GM18519 (cell line): ENCODE data around the gene TMEM198.

Experiments
- ATAC-seq: cut with Tn5 transposase; IDR thresholded peaks from one replicate; pipeline ENCODE4 v1.9.1; 2021; ENCODE audit warnings: mild to moderate bottlenecking, moderate library complexity; ENCODE audit not compliant: unreplicated experiment, low FRiP score

Gene TMEM198

DNA sequence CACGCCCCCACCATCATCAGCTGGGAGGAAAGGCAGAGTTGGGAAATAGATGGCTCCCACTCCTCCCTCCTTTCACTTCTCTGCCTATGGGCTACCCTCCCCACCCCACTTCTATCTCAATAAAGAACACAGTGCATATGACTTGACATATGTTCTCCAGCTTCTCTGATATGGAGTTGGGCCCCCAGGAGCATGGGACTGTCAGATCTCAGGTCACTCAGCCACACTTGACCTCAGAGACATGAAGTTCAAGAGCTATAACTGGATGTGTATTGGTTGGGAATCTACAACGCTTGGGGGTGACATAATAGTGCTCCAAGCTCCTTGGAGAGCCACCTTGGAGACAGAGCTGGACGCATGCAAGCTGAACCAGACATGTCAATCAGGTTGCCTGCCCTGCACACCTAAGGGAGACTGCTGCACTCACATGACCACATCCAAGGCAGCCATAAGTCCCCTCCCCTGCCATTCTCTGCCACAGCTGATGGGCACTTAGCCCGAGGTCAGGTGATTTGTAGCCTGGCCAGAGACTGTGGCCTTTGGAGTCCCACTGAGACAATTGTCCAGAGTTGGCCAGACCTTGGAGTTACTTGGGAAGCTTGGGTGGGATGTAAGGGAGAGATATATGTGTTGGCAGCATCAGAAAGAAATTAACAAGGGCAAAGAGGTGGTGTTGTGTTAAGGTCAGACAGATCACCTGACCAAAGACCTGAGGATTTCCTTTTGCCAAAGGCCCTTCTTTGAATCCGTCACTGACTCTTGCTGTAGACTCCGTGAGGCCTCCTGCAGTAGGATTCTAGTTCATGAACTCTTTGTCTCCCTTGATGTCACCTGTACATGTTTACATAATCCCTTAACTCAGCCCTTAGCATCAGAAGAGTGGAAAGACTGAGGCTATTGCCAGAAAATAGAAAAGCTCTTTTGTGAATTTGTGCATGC lies 32.0 kb downstream of the TMEM198 start:
- ATAC-seq = no peak

- no peak for ATAC-seq
Observed at GRCh38 chr2:219576505-219577388, 32.9 kb downstream of the TMEM198 start.

GRCh38 chr2:219578811-219579613 lies 35.2 kb downstream of the TMEM198 start:
- ATAC-seq = no peak

GRCh38 chr2:219581346-219581745 lies 37.5 kb downstream of the TMEM198 start:
- no peak for ATAC-seq

DNA sequence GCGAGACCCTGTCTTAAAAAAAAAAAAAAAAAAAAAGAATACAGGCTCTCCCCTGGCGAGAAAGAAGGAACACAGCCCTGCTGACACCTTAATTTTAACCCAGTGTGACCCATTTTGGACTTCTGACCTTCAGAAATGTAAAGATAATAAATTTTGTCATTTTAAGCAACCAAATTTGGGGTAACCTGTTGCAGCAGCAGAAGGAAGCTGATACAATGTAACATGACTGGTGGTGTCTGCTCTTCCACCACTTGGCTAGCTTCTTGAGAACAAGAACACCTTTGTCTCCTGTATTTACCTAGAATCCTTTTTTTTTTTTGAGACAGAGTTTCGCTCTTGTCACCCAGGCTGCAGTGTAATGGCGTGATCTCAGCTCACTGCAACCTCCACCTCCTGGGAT lies 47.3 kb downstream of the TMEM198 start:
- ATAC-seq = no peak

- no peak for ATAC-seq
Observed at GRCh38 chr2:219592736-219593135, 48.9 kb downstream of the TMEM198 start.

GRCh38 chr2:219593154-219593553 lies 49.3 kb downstream of the TMEM198 start:
- no peak for ATAC-seq

DNA sequence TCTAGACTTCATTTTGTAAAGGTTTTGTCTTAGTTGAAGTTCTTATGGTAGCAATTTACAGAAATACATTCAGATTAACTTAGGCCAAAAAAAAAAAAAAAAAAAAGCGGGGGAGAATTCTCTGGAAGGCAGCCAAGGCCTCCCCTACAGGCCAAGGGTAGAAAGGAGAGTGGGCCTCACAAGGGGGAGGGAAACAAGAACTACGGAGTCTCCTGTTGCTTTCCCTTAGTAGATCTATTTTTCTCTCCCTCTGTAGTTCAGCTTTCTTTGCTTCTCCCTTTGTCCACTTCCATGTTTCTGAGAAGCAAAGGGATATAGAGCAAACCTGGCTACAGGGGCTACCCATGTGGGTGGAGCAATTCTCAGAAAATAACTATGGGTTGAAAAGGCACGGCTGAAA lies 51.4 kb downstream of the TMEM198 start:
- ATAC-seq = no peak

DNA sequence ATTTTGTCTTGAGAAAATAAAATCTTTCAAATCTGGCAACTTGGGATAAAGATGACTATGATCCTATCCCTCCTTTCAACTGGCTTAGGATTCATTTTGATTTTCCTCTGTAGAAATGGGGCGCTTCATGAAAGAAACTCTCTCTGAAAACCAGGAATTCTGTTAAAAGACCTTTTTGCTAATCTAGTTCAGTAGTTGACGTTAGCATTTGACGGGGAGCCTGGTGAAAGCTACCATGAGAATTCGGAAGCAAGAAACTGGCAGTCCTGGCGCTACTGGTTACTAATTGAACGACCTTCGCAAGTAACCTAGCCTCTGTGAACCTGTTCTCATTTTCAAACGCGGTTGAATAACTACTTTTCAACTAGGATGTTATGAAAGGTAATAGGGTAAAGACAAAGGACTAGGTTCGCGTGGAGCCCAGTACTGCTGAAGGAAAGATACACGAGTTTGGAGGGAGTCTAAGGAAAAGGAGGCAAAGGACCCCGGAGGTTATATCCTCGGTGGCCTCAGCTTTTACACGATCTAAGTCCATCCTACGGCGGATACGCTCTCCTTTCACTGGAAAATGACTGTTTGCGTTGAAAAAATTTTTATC lies 53.2 kb downstream of the TMEM198 start:
- ATAC-seq = peak; percentile 2

DNA sequence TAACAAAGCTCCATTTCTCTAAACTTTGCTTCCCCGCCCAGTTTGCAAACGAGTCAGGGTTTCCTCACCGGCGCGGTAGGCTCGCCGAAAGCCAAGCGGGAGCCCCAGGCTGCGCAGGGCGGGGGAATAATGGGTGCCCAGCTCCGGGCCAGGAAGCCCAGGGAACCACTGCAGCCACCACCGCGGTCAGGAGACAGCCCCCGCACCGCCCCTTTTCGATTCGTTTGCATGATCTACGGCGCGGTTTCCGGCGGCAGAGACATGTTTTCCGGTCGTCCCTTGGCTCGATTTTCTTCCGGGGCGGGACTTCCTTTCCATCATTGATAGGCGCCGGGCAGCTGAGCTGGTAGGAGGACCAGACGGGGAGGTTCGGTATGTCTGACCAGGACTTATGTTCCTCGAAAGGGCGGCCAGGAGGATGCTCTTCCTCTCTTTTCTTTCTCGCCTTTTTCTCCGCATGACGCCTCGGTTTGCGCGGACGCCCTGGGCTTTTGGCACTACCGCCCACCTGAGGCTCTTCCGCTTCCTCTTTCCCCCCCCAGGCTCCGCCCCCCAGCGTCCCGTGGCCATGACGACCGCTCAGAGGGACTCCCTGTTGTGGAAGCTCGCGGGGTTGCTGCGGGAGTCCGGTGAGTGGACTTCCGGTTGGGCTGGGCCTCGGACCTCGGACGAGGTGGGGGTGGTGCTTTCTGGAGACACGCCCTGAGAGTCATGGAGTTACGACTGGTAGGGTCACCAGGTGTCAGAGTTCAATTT lies 53.9 kb downstream of the TMEM198 start, which contains the start of gene STK11IP:
TSS of gene STK11IP (plus strand) at position 306 of the 756 bp plus-strand sequence. CDS start at position 569, 263 bp downstream.
- ATAC-seq = peak; percentile 76

DNA sequence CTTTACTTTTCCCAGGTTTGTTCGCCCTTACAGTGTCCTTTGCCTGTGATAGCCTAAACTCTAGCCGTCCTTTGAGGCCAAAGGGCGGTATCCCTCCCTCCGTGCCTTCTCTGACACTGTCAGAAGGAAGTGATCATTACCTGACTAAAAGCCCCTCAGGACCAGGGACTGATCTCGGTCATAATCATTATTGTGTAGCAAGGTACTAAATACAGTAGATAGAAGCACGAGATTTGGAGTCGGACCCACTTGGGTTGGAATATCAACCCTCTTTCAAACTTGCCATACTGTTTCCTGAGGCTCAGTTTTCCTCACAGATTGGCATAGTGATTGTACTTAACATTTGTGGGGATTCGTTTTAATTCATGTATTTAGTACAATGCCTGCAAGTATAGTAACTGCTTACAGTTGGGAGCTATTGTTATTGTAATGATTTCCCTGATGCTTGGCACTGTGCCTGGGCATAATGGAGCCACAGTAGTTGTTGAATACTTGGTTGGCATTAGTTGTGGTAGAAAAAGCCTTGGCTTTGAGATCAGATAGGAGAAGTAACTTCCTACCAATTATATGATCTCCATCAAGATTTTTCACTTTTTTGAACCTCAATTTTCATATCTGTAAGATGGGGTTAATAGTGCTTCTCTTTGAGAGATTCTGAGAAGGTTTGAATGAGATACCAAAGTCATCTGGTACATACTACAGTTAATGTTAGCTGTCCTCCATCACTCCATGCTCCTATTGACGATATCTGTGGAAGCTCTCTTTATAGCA lies 54.7 kb downstream of the TMEM198 start:
- no peak for ATAC-seq
